Gastroesophageal sphincter (tissue), 3 donors: Measurements from ENCODE around the gene PRR11.

Experiments used
- CTCF ChIP-seq, 4 experiments: fragments of 200-600 bp in 2 of 4; fragments of 450-650 bp in 2 of 4; sonication (generic) in 1 of 4; IDR thresholded peaks; one replicate each; pipeline ENCODE4 v1.5.1; 2017 to 2019; ENCODE audit warnings: antibody characterized with exemption in 4 of 4, mild to moderate bottlenecking in 2 of 4, moderate library complexity in 2 of 4
- EP300 ChIP-seq: sonication (generic); formaldehyde crosslinking; IDR thresholded peaks from one replicate; pipeline ENCODE4 v1.6.1; 2017; ENCODE audit warnings: antibody characterized with exemption, mild to moderate bottlenecking
- POLR2A ChIP-seq, 2 donors: fragments of 450-650 bp; IDR thresholded peaks; one replicate each; pipeline ENCODE4 v1.6.1; 2017; ENCODE audit warnings: antibody characterized with exemption in 2 of 2, mild to moderate bottlenecking in 2 of 2, moderate library complexity in 1 of 2
- POLR2AphosphoS5 ChIP-seq: sonication (generic); formaldehyde crosslinking; IDR thresholded peaks from one replicate; pipeline ENCODE4 v1.6.1; 2017; ENCODE audit warnings: antibody characterized with exemption

GRCh38 chr17:59190806-59191205 lies 35.3 kb downstream of the PRR11 start:
- TF ChIP-seq CTCF (IDR thresholded peaks at IDR 0.05), result no peak
- TF ChIP-seq POLR2A (IDR thresholded peaks at IDR 0.05), result no peak
- TF ChIP-seq POLR2AphosphoS5, result no peak
- no peak for TF ChIP-seq EP300
